LNCaP clone FGC (cell line): ENCODE data around the gene DHX9.

Experiments used
- DNase-seq: peaks from one replicate; pipeline ENCODE4 v3.0.0-alpha.2; 2011; ENCODE audit warnings: low read depth
- H3K4me3 ChIP-seq: 2 replicates; pipeline ENCODE4 v1.5.1; 2011; ENCODE audit warnings: mild to moderate bottlenecking, low read depth, low read length, control low read depth
- TF ChIP-seq, protein P1 (sequence below): IDR thresholded peaks from 2 replicates; pipeline ENCODE4 v1.5.1; 2012; ENCODE audit warnings: mild to moderate bottlenecking; ENCODE audit not compliant: control insufficient read depth, insufficient read depth; ENCODE audit errors: extremely low read depth

DHX9 gene

DNA sequence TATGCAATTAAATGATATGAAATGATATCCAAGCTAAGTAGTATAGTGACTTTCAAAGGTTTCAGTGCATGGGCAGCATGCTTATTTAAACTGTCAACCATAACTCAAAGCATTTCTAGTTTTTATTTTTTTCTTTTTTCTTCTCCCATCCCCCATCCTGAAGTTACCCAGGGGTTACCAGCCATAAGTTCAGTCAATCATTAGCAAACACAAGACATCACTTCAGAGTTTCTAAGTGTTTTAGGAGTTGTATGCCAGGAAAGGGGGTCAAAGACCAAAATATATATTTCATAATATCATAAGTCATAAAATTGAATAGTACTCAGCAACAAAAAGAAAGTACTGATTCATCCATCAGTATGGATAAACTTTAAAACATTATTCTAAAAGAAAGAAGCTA, 28.7 kb downstream of the DHX9 start:
- TF ChIP-seq, protein P1, sequence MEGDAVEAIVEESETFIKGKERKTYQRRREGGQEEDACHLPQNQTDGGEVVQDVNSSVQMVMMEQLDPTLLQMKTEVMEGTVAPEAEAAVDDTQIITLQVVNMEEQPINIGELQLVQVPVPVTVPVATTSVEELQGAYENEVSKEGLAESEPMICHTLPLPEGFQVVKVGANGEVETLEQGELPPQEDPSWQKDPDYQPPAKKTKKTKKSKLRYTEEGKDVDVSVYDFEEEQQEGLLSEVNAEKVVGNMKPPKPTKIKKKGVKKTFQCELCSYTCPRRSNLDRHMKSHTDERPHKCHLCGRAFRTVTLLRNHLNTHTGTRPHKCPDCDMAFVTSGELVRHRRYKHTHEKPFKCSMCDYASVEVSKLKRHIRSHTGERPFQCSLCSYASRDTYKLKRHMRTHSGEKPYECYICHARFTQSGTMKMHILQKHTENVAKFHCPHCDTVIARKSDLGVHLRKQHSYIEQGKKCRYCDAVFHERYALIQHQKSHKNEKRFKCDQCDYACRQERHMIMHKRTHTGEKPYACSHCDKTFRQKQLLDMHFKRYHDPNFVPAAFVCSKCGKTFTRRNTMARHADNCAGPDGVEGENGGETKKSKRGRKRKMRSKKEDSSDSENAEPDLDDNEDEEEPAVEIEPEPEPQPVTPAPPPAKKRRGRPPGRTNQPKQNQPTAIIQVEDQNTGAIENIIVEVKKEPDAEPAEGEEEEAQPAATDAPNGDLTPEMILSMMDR = no peak
- no peak overlapping the region for H3K4me3 ChIP-seq
- no peak for DNase-seq

GRCh38 chr1:182869241-182869666, 30.1 kb downstream of the DHX9 start:
- no peak for DNase-seq
- no peak overlapping the region for H3K4me3 ChIP-seq
- TF ChIP-seq, protein P1 = no peak

DNA sequence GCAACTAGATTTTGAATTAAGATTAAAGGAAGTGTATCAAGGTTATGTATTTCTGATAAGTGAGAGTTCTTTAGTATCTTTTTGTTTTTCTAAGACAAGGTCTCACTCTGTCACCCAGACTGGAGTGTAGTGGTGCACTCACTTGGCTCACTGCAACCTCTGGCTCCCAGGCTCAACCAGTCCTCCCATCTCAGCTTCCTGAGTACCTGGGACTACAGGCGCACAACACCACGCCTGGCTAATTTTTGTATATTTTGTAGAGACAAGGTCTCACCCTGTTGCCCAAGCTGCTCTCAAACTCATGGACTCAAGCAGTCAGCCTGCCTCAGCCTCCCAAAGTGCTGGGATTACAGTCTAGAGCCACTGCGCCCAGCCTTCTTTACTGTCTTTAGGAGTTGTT, 33.7 kb downstream of the DHX9 start:
- DNase-seq = no peak
- H3K4me3 ChIP-seq = no peak overlapping the region
- TF ChIP-seq, protein P1 = no peak

DNA sequence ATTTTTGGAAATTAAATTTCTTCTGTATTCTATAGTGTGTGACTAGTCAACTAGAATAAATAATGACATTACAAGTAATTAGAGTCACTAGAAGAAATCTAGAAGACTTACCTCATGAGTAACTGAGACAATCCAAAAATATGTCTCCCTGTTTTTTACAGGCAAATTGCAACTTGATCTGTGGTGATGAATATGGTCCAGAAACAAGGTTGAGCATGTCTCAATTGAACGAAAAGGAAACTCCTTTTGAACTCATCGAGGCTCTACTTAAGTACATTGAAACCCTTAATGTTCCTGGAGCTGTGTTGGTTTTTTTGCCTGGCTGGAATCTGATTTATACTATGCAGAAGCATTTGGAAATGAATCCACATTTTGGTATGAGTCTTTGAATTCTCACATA, 36.7 kb downstream of the DHX9 start:
- TF ChIP-seq, protein P1 = no peak
- H3K4me3 ChIP-seq = no peak overlapping the region
- no peak for DNase-seq

DNA sequence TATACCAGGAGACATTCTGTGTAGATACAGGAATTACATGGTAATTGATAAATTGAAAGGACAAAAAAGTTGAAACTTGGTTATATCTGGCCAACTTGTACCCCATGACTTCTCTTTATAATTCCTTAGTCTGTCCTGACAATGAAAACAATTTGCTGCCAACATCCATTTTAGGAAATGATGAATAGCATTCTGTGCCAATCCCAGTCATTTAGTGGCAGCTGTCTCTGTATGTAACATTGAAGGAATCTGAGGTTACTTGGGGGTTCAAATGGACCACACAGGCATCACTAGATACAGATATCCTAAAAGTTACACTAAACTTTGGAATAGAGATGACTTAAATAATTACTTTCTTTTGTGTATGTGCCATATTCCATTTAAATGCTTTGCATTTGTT, 38.2 kb downstream of the DHX9 start:
- DNase-seq = no peak
- TF ChIP-seq, protein P1 = no peak
- H3K4me3 ChIP-seq = no peak overlapping the region

DNA sequence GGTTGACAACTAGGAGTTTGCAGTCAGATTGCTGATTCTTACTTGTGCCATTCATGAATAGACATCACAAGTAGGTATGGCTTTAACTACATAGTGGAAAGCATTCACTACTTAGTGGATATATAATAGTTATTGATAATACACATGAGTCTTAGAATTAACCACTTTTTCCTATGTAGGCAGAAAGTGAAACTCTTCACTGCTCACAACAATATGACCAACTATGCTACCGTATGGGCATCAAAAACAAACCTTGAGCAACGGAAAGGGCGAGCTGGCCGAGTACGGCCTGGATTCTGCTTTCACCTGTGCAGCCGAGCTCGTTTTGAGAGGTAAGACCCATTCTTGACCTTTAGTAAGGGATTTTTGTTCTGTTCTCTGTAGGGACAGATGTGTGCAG, 38.7 kb downstream of the DHX9 start:
- no peak for DNase-seq
- TF ChIP-seq, protein P1 = no peak
- no peak overlapping the region for H3K4me3 ChIP-seq

- TF ChIP-seq, protein P1 = no peak
- DNase-seq = no peak
- H3K4me3 ChIP-seq = no peak overlapping the region
These were observed 45.7 kb downstream of the DHX9 start for GRCh38 chr1:182884872-182885271.
